CD4-positive, alpha-beta T cell treated with Interleukin-2 at 100 ng/mL for 4 hours (primary cell): Measurements from ENCODE around the gene TMEM163.

Experiments used
- DNase-seq: peaks from one replicate; pipeline ENCODE4 v3.0.0-alpha.2; 2020; ENCODE audit warnings: low spot score

TMEM163 gene

GRCh38 chr2:134407154-134407890, 311.5 kb downstream of the TMEM163 start:
- peak; percentile 3 for DNase-seq

DNA sequence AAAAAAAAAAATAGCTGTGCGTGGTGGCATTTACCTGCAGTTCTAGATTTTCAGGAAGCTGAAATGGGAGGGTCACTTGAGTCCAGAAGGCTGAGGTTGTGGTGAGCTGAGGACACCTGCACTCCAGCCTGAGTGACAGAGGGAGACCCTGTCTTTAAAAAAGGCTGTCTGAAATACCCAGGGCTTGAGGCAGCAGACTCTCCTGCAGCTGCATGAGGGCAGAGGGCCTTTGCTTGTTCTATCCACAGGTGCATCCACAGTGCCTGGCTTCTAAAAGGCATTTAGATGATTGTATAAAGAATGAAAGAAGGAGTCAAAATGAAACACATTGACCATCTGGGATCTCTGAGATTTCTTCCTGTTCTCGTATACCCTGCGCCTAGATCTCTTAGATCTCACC, 312.1 kb downstream of the TMEM163 start:
- DNase-seq = no peak

GRCh38 chr2:134406311-134406710, 312.5 kb downstream of the TMEM163 start:
- DNase-seq = no peak
